CD4-positive, alpha-beta T cell treated with Interleukin-17A for 4 hours (primary cell): Measurements from ENCODE around the gene MEF2C.
A peak's percentile ranks its signal among the peaks of the same experiment; 100 is the strongest.

Experiments used
- DNase-seq: peaks from one replicate; pipeline ENCODE4 v3.0.0-alpha.2; 2020; ENCODE audit warnings: mixed read lengths

Gene MEF2C

GRCh38 chr5:88748666-88749065 is 134.3 kb downstream of the MEF2C start:
- no peak for DNase-seq

- no peak for DNase-seq
Measured at GRCh38 chr5:88746438-88746882, 136.5 kb downstream of the MEF2C start.

- DNase-seq: no peak
Measured at GRCh38 chr5:88745093-88745696, 137.8 kb downstream of the MEF2C start.

GRCh38 chr5:88743231-88743834 is 139.7 kb downstream of the MEF2C start:
- no peak for DNase-seq

GRCh38 chr5:88741964-88742363 is 141.0 kb downstream of the MEF2C start:
- no peak for DNase-seq

- DNase-seq: no peak
Measured at GRCh38 chr5:88740604-88741185, 142.3 kb downstream of the MEF2C start.

- DNase-seq: no peak
Measured at GRCh38 chr5:88736494-88736893, 146.5 kb downstream of the MEF2C start.

GRCh38 chr5:88734983-88735382 is 148.0 kb downstream of the MEF2C start:
- no peak for DNase-seq

GRCh38 chr5:88734191-88734640 is 148.8 kb downstream of the MEF2C start:
- DNase-seq: no peak

GRCh38 chr5:88732862-88733261 is 150.1 kb downstream of the MEF2C start:
- no peak for DNase-seq

- DNase-seq: no peak
Measured at GRCh38 chr5:88732181-88732633, 150.8 kb downstream of the MEF2C start.

GRCh38 chr5:88729829-88730182 is 153.2 kb downstream of the MEF2C start:
- no peak for DNase-seq

GRCh38 chr5:88729084-88729828 is 153.7 kb downstream of the MEF2C start:
- peak; percentile 63 for DNase-seq

- no peak for DNase-seq
Measured at GRCh38 chr5:88727705-88728313, 155.2 kb downstream of the MEF2C start.

GRCh38 chr5:88725454-88725853 is 157.5 kb downstream of the MEF2C start:
- DNase-seq: no peak

GRCh38 chr5:88724201-88724600 is 158.8 kb downstream of the MEF2C start:
- DNase-seq: no peak

GRCh38 chr5:88722546-88723073 is 160.4 kb downstream of the MEF2C start:
- no peak for DNase-seq

- DNase-seq: no peak
Measured at GRCh38 chr5:88719434-88719833, 163.6 kb downstream of the MEF2C start.

GRCh38 chr5:88718736-88719135 is 164.2 kb downstream of the MEF2C start:
- DNase-seq: no peak

GRCh38 chr5:88716101-88716500 is 166.9 kb downstream of the MEF2C start:
- no peak for DNase-seq

GRCh38 chr5:88715503-88715902 is 167.5 kb downstream of the MEF2C start:
- no peak for DNase-seq

GRCh38 chr5:88713818-88714217 is 169.2 kb downstream of the MEF2C start:
- DNase-seq: no peak
